GM23338 (cell line): ENCODE measurements around the gene KCNK17. TPM values are rescaled to one million over a fixed set of nuclear protein-coding genes. Genes with fewer than 3 reads are reported as not detected.

Source experiments
- ATAC-seq: fragments of 200-7000 bp; cut with Tn5 transposase; 3 replicates; pipeline ENCODE4 v1.9.1; 2020
- DNase-seq: peaks from one replicate; pipeline ENCODE4 v3.0.0-alpha.2; 2015; ENCODE audit warnings: low spot score
- H2AFZ ChIP-seq: fragments of 200-600 bp; sonication (generic); 2 replicates; pipeline ENCODE4 v1.8.0; 2016; ENCODE audit warnings: antibody characterized with exemption, mild to moderate bottlenecking, moderate library complexity
- H3F3A ChIP-seq: fragments of 200-600 bp; sonication (generic); replicated peaks from 2 replicates; pipeline ENCODE4 v1.8.0; 2017; ENCODE audit warnings: antibody characterized with exemption, mixed run types, low read depth
- H3K27ac ChIP-seq: fragments of 200-600 bp; sonication (generic); 2 replicates; pipeline ENCODE4 v1.6.1; 2016; ENCODE audit warnings: low read depth
- H3K27me3 ChIP-seq: fragments of 200-600 bp; sonication (generic); 2 replicates; pipeline ENCODE4 v1.8.0; 2016; ENCODE audit warnings: mild to moderate bottlenecking, mixed run types, moderate library complexity; ENCODE audit not compliant: insufficient read depth
- H3K36me3 ChIP-seq: fragments of 200-600 bp; sonication (generic); 2 replicates; pipeline ENCODE4 v1.8.0; 2016; ENCODE audit warnings: mild to moderate bottlenecking; ENCODE audit not compliant: insufficient read depth
- H3K4me1 ChIP-seq: fragments of 200-600 bp; sonication (generic); 2 replicates; pipeline ENCODE4 v1.8.0; 2016; ENCODE audit warnings: mild to moderate bottlenecking, moderate library complexity; ENCODE audit not compliant: insufficient read depth
- H3K4me2 ChIP-seq: fragments of 200-600 bp; sonication (generic); 2 replicates; pipeline ENCODE4 v1.7.1; 2017; ENCODE audit warnings: mixed run types
- H3K4me3 ChIP-seq: fragments of 200-600 bp; sonication (generic); 2 replicates; pipeline ENCODE4 v1.6.1; 2016; ENCODE audit warnings: mixed run types
- H3K79me2 ChIP-seq: fragments of 200-600 bp; sonication (generic); replicated peaks from 2 replicates; pipeline ENCODE4 v1.8.0; 2017; ENCODE audit warnings: mild to moderate bottlenecking; ENCODE audit not compliant: insufficient read depth
- H3K9me2 ChIP-seq: fragments of 200-600 bp; sonication (generic); 2 replicates; pipeline ENCODE4 v1.8.0; 2017; ENCODE audit not compliant: insufficient read depth
- H4K20me1 ChIP-seq: fragments of 200-600 bp; sonication (generic); replicated peaks from 2 replicates; pipeline ENCODE4 v1.8.0; 2017; ENCODE audit warnings: mild to moderate bottlenecking; ENCODE audit not compliant: insufficient read depth
- H3K27ac Mint-ChIP-seq: 2 replicates; pipeline ENCODE4 v1.8.0; 2020; ENCODE audit warnings: inconsistent platforms, mild to moderate bottlenecking, moderate library complexity, mixed read lengths
- H3K27me3 Mint-ChIP-seq: 3 replicates; pipeline ENCODE4 v1.8.0; 2022; ENCODE audit warnings: low read depth, mild to moderate bottlenecking, moderate library complexity, mixed read lengths, inconsistent platforms; ENCODE audit not compliant: insufficient read depth, poor library complexity
- H3K36me3 Mint-ChIP-seq: 3 replicates; pipeline ENCODE4 v1.8.0; 2021; ENCODE audit warnings: low read depth, mild to moderate bottlenecking, inconsistent platforms, moderate library complexity, mixed read lengths
- H3K4me1 Mint-ChIP-seq: 3 replicates; pipeline ENCODE4 v1.8.0; 2020; ENCODE audit warnings: mild to moderate bottlenecking, inconsistent platforms, mixed read lengths
- H3K4me3 Mint-ChIP-seq: 3 replicates; pipeline ENCODE4 v1.8.0; 2021; ENCODE audit warnings: moderate library complexity, mild to moderate bottlenecking, inconsistent platforms, mixed read lengths
- H3K9me3 Mint-ChIP-seq: 3 replicates; pipeline ENCODE4 v1.8.0; 2020; ENCODE audit warnings: moderate library complexity, mild to moderate bottlenecking, inconsistent platforms, mixed read lengths
- EZH2 ChIP-seq: fragments of 200-600 bp; sonication (generic); IDR thresholded peaks from one replicate; pipeline ENCODE4 v1.8.0; 2017; ENCODE audit warnings: antibody characterized with exemption, mild to moderate bottlenecking, low read depth; ENCODE audit not compliant: unreplicated experiment
- EZH2phosphoT487 ChIP-seq: fragments of 200-600 bp; sonication (generic); IDR thresholded peaks from one replicate; pipeline ENCODE4 v1.8.1; 2018; ENCODE audit warnings: antibody characterized with exemption; ENCODE audit not compliant: unreplicated experiment
- JUNB ChIP-seq: IDR thresholded peaks from one replicate; pipeline ENCODE4 v1.6.1; 2016; ENCODE audit warnings: antibody characterized with exemption; ENCODE audit not compliant: unreplicated experiment
- NANOG ChIP-seq: IDR thresholded peaks from 2 replicates; pipeline ENCODE4 v1.6.1; 2016; ENCODE audit warnings: antibody characterized with exemption, borderline replicate concordance
- POLR2AphosphoS5 ChIP-seq: IDR thresholded peaks from 2 replicates; pipeline ENCODE4 v1.6.1; 2016; ENCODE audit warnings: antibody characterized with exemption, low read depth
- STAT1 ChIP-seq: IDR thresholded peaks from one replicate; pipeline ENCODE4 v1.6.1; 2016; ENCODE audit warnings: antibody characterized with exemption; ENCODE audit not compliant: unreplicated experiment
- ZNF114 ChIP-seq: fragments of 250-450 bp; sonication (Bioruptor Pico); IDR thresholded peaks from 2 replicates; pipeline ENCODE4 v1.5.0; 2020; ENCODE audit warnings: mild to moderate bottlenecking, moderate library complexity
- polyA plus RNA-seq: library from polyadenylated mRNA; unstranded; fragments of >200 nt; fragmentation: Nextera tagmentation; extraction: Ambion mirVana; gene quantifications from 2 replicates; pipeline ENCODE4 v1.2.1, GENCODE V29; 2016
- total RNA-seq: library from RNA; depleted of rRNA; stranded (reverse); fragments of >200 nt; shearing (Covaris generic); gene quantifications from 2 replicates; pipeline ENCODE4 v1.2.3, GENCODE V29; 2014
- TF ChIP-seq, protein P1 (sequence below), 2 experiments: fragments of 200-600 bp in 1 of 2; sonication (generic) in 1 of 2; conservative IDR thresholded peaks; 2 replicates each; pipeline versions ENCODE4 v1.5.1 to v1.6.1; 2016 to 2017; ENCODE audit warnings: antibody characterized with exemption in 2 of 2, low read depth in 2 of 2, mild to moderate bottlenecking in 2 of 2, moderate library complexity in 1 of 2
- TF ChIP-seq, protein P2 (sequence below): IDR thresholded peaks from one replicate; pipeline ENCODE4 v1.6.1; 2018; ENCODE audit warnings: antibody characterized with exemption; ENCODE audit not compliant: unreplicated experiment

KCNK17 gene
- total and polyA plus RNA-seq, 2 experiments from 2014 or later = 2.2 to 3.1 TPM

DNA sequence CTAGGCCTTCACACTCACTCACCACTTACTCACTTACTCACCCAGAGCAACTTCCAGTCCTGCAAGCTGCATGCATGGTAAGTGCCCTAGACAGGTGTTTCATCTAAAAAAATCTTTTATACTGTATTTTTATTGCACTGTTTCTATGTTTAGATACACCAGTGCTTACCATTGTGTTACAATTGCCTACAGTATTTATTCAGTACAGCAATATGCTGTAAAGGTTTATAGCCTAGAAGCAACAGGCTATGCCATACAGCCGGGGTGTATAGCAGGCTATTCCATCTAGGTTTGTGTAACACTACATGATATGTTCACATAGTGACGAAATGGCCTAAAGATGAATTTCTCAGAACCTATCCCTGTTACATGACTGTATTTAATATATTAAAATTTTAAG is 47.8 kb downstream of the KCNK17 start (continued):
- no peak for TF ChIP-seq JUNB
- TF ChIP-seq ZNF114 (CRISPR knock-in tag) = no peak
- TF ChIP-seq, protein P1, sequence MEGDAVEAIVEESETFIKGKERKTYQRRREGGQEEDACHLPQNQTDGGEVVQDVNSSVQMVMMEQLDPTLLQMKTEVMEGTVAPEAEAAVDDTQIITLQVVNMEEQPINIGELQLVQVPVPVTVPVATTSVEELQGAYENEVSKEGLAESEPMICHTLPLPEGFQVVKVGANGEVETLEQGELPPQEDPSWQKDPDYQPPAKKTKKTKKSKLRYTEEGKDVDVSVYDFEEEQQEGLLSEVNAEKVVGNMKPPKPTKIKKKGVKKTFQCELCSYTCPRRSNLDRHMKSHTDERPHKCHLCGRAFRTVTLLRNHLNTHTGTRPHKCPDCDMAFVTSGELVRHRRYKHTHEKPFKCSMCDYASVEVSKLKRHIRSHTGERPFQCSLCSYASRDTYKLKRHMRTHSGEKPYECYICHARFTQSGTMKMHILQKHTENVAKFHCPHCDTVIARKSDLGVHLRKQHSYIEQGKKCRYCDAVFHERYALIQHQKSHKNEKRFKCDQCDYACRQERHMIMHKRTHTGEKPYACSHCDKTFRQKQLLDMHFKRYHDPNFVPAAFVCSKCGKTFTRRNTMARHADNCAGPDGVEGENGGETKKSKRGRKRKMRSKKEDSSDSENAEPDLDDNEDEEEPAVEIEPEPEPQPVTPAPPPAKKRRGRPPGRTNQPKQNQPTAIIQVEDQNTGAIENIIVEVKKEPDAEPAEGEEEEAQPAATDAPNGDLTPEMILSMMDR (conservative IDR thresholded peaks at IDR 0.05; ENCODE audit: low read depth in 2 of 2) = no peak
- TF ChIP-seq STAT1 = no peak
- TF ChIP-seq, protein P2, sequence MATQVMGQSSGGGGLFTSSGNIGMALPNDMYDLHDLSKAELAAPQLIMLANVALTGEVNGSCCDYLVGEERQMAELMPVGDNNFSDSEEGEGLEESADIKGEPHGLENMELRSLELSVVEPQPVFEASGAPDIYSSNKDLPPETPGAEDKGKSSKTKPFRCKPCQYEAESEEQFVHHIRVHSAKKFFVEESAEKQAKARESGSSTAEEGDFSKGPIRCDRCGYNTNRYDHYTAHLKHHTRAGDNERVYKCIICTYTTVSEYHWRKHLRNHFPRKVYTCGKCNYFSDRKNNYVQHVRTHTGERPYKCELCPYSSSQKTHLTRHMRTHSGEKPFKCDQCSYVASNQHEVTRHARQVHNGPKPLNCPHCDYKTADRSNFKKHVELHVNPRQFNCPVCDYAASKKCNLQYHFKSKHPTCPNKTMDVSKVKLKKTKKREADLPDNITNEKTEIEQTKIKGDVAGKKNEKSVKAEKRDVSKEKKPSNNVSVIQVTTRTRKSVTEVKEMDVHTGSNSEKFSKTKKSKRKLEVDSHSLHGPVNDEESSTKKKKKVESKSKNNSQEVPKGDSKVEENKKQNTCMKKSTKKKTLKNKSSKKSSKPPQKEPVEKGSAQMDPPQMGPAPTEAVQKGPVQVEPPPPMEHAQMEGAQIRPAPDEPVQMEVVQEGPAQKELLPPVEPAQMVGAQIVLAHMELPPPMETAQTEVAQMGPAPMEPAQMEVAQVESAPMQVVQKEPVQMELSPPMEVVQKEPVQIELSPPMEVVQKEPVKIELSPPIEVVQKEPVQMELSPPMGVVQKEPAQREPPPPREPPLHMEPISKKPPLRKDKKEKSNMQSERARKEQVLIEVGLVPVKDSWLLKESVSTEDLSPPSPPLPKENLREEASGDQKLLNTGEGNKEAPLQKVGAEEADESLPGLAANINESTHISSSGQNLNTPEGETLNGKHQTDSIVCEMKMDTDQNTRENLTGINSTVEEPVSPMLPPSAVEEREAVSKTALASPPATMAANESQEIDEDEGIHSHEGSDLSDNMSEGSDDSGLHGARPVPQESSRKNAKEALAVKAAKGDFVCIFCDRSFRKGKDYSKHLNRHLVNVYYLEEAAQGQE = no peak
- no peak for TF ChIP-seq NANOG

DNA sequence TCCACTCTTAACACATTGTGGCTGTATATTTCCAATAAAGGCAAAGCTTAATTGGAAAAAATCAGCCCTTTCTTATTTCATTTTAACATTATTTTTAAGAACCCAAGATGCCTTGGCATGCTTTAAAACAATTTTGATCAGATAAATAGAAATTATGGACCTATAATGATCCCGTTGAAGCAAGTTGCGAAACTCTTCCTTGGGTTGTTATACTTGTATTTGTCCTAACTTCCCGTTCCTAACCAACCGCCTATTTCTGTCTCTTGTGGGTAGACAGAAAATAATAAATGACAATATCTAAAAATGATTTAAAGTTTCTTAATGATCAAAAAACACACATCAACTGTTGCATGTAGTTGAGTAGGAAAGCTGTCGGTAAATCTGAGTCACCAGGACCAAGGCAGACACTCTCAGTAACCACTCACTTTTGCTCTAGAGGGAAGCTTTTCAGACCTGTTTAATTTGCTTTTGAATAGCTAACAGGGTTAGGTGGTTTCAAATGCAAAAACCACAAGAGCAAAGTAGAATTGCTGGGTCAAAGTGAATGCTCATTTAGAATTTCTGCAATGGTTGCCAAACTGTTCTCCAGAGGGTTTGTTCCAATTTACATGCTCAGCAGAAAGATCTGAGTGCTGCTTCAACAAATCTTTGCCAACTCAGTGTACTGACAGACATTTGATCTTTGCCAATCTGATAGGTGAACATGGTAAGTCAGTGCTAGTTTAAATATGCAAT is 50.7 kb downstream of the KCNK17 start:
- Histone ChIP-seq H4K20me1 (no peaks in the 10 kb centered on the region), H3K4me2 (peak overlapping the region; percentile 13), H3K27me3 (no peaks in the 10 kb centered on the region), H3F3A (peaks cover 6% of the 10 kb centered on the region), H3K27ac (peak overlapping the region; percentile 81), H3K9me2 (0 out of 2 replicates have a peak, but pooled peaks cover 6% of the 10 kb centered on the region), H3K79me2 (no peaks in the 10 kb centered on the region), H3K36me3 (no peaks in the 10 kb centered on the region), H3K4me1 (peaks cover 21% of the 10 kb centered on the region), H2AFZ (no peak overlapping the region), H3K4me3 (no peak overlapping the region)
- peak; percentile 83 for DNase-seq
- peaks cover 8% of the 10 kb centered on the region for H3K36me3 Mint-ChIP-seq
- H3K27me3 Mint-ChIP-seq = peaks cover 15% of the 10 kb centered on the region
- H3K4me3 Mint-ChIP-seq = peak overlapping the region; percentile 48; the same call in 2 of the 3 replicates
- ATAC-seq = peak; percentile 96
- peaks cover 48% of the 10 kb centered on the region for H3K4me1 Mint-ChIP-seq
- peaks cover 7% of the 10 kb centered on the region; the same call in 2 of the 3 replicates for H3K9me3 Mint-ChIP-seq
- peak overlapping the region; percentile 93 for H3K27ac Mint-ChIP-seq
- TF ChIP-seq EZH2phosphoT487 = no peak
- no peak for TF ChIP-seq POLR2AphosphoS5
- no peak for TF ChIP-seq EZH2
- TF ChIP-seq, protein P1 (conservative IDR thresholded peaks at IDR 0.05; ENCODE audit: low read depth in 2 of 2) = no peak
- peak; percentile 19; the same call in 1 of the 2 replicates for TF ChIP-seq NANOG
- TF ChIP-seq, protein P2 = no peak
- TF ChIP-seq STAT1 = no peak
- no peak for TF ChIP-seq JUNB
